GM19372 (cell line): ENCODE measurements around the gene ZNF319.

ENCODE experiments used
- ATAC-seq: cut with Tn5 transposase; IDR thresholded peaks from one replicate; pipeline ENCODE4 v1.9.1; 2021; ENCODE audit warnings: mild to moderate bottlenecking, low read depth, moderate library complexity; ENCODE audit not compliant: unreplicated experiment

ZNF319 gene

DNA sequence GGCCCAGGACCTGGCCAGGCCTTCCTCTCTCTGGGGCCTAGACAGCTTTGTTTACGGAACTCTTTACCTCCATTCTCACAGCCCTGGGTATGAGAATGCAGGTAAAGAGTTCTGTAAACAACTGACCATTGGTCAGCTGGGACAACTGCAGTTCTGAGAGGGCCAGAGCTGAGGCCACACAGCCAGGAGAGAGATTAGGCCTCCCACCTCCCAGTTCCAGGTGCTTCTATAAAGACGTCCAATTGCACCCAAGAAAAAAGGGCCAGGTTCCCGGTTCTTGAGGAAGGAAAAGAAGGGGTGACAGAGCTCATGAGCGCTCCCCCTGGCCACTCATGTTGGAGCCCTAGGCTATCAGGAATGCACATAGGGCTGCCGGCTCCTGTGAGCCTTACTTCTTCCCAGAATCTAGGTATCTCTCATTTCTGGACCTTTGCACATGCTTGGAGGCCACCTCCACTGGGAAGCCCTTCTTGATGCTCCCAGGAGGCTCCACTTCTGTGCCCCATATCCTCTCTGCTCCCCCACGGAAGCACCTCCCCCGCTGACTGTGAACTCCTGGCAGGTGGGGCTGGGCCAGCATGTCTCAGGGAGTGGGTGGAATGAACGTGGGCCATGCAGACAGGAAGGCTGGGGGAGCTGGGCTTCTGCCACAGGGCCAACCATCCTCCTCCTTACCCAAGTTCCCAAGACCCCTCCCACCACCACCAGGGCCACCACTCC lies 42.6 kb downstream of the ZNF319 start:
- ATAC-seq = no peak

DNA sequence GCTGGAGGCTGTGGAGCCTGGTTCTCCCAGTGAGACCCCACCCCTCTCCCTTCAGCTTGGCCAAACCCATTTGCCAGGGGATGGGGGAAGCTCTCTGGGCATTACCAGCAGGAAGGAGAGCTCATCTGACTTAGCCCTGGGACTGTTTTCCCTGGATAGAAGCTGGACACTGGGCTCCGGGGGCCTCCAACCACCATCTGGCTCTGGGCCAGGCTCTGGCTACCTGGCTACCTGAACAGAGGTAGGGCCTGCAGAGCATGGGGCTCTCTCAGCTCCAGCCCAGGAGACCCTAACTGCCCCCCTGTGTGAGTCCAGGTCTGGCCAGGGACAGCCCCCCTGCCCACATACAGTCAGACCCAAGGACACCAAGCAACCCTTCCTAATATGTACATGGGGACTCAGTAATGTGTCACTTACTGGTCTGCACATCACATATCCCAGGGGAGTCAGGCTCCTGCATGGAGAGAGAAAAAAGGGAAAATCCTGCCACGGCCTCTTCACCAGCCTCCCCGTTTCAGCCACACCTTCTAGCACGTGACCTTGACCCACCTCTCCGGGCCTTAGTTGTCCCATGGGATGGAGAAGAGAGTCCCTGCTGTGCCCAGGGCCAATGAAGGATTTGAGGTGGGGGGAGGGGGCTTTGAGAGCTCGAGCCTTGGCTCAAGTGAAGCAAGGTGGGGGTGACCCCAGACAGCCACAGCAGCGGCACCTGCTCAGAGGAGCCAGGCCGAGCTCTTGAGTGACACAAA lies 43.4 kb downstream of the ZNF319 start:
- ATAC-seq = no peak

DNA sequence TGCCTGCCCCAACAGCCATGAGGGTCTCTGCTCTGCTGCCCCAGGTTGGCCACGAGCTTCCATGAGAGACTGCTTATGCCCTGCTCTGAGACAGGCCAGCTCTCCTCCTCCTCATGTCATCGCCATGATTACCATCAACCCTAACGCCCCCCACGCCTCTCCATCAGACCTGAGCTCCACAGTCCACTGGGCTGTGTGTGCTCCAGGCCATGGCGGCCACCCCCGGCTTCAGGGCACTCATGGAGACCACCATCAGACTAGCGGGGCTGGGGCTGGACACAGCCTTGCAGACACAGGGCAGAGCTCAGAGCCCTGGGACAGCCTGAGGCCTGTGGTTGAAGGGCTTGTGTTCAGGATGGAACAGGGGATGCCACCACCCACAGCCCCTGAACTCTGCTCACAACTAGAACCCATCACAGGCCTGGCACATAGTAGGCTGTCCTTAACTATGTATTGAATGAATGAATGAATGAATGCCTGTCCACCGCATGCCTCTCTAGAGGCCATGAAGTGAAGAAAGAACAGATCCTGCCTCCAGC lies 44.1 kb downstream of the ZNF319 start:
- no peak for ATAC-seq

GRCh38 chr16:57955572-57956188 lies 44.8 kb downstream of the ZNF319 start:
- no peak for ATAC-seq

DNA sequence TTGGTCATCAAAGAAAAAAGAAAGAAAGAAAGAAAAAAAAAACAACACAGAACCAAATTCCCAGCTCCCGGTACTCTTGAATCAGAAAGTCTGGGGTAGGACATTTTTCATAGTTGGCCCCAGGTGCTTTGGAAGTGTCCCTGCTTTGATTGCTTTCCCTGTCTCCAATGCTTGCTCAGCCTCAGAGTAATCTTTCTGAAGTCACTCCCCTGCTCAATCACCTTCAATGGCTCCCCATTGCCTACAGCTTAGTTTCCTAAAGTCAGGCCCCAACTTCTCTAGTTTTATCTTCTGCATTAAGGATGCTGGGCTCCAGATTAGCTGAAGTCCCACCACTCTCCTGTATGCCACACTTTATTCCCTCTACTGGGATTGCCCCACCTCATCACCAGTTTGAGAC lies 46.6 kb downstream of the ZNF319 start:
- ATAC-seq = no peak

- no peak for ATAC-seq
Measured at GRCh38 chr16:57952909-57953308, 47.6 kb downstream of the ZNF319 start.

DNA sequence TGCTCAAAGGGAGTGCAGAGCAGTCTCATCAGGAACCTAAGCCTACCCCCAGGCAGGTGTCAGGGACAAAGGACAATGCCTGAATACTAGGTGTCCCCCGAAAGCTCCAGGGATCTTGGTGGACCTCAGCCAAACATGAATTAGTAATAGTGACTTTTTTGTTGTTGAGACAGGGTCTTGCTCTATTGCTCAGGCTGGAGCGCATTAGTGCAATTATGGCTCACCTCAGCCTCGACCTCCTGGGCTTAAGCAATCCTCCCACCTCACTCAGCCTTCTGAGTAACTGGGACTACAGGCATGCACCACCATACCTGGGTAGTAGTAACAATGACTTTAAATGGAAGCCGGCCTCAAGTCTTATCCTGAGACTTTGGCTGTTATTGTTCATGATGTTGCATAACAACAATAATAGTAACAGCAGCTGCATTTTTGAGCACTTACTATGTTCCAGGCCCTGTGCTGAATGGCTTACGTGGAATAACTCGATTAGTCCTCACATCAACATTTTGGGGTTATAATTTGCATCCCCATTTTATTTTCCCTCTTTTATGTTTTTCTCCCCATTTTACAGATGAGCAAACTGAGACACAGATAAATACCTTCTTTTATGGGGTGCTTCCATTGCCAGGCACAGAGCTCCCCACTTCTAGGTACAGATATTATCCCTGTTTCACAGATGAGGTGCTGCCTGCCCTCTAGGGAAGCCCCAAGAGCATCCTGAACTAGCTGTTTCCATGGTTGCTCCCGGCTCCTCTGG lies 49.1 kb downstream of the ZNF319 start:
- no peak for ATAC-seq

- no peak for ATAC-seq
Measured at GRCh38 chr16:57950382-57950781, 50.1 kb downstream of the ZNF319 start.

DNA sequence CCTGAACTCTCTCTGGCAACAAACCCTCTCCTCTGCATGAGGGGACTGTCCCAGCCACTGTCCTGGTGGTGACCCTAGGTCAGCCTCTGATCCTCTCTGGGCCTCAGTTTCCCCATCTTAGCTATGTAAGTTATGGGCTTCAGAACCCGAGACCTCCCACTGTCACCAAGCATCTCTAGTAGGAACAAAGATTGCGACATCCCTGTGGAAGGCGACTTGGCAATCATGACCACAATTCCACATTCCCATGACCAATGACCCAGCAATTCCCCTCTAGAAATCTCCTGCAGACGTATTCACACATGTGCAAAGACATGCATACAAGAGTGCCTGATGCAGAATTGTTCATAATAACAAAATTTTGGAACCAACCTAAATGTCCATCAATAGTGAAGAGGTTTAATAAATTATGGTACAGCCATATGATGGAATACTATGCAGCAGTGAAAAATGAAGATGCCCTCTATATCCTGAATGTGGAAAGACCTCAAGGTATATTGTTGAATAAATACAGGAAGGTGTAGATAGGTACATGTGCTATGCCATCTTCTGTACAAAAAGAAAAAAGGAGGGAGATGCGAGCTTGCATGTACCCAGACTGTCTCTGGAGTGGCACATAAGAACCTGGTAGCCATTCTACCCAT lies 50.8 kb downstream of the ZNF319 start:
- no peak for ATAC-seq

GRCh38 chr16:57949013-57949412 lies 51.5 kb downstream of the ZNF319 start:
- no peak for ATAC-seq

DNA sequence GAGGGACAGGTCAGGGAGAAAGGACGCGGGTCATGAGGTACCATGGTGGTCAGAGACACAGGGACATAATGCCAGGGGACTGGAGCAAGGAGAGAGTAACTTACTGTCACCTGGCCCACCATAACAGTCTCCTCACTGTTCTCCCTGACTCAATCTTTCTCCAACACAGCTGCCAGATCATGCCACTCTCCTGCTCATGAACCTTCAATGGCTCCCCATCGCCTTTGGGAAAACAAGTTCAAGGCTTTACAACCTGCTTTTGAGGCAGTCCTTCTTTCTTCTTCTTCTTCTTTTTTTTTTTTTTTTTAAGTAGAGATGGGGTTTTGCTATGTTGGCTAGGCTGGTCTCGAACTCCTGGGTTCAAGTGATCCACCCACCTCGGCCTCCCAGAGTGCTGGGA lies 52.4 kb downstream of the ZNF319 start:
- no peak for ATAC-seq

DNA sequence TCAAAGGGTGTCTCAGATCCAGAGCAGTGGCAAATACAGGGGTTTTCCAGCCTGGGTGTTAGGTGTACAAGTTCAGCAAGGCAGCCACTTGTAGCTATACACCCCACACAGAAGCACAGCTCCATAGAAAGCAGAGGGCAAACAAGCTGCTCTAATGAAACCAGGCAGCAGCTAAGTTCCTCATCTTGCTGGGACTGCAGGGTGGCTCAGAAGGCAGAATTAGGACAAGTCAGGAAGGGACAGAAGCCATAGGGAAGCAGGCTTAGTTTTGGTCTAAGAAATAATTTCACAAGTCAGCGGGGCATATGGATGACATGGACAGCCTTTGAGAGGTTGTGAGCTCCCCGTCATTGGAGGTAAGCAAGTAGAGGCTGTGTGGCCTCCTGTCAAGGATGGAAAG lies 53.2 kb downstream of the ZNF319 start:
- ATAC-seq = no peak

- ATAC-seq = no peak
Measured at GRCh38 chr16:57946181-57946801, 54.2 kb downstream of the ZNF319 start.

DNA sequence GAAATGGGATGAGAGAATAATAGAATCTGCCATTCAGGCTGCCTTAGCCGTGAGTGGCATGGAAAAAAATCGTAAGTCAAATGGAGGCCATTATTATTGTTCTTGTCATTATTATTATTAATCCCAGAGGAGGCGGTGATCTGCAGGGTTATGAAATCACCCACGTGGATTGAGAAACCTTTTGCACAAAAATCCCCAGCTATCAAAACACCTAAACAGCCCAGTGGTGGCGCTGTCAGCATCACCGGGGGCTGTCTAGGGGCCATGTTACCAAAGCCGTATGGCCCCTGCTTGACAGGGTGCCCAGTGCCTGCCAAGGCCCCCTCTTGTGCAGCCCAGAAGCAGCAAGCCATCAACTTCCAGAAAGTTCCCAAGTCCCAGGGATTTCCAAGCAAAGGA lies 54.7 kb downstream of the ZNF319 start:
- ATAC-seq = no peak

- no peak for ATAC-seq
Measured at GRCh38 chr16:57944970-57945739, 55.3 kb downstream of the ZNF319 start.
